ENCODE data around the gene TFAP2C. TPM values are rescaled to one million over a fixed set of nuclear protein-coding genes. Genes with fewer than 3 reads are reported as not detected.

Gene TFAP2C
- total and polyA plus RNA-seq, 9 of the 15 experiments (the other 6 are each of a cell fraction or from before 2014, with no cell fraction given), result 0.03 to 0.04 TPM; not detected in 7

DNA sequence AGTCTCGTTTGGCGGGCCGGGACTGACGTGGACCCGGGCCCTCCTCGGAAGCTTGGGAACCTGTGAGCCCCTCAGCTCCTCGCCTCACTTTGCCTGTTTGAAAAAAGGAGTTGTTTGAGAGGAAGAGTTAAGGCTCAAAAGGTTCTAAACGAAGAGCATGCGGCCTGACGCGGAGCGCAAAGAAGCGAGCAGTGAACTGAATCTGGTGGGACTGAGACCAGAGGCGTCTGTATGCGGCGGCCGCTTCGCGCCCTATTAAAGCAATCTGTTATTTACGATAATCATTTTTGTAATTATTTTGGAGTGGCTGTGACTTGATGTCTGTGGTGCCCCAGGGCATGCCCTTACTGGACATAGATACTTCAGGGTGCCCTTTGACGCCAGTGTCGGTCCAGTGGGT lies 3.3 kb upstream of the TFAP2C start:
- TF ChIP-seq HMG20A (CRISPR knock-in tag; conservative IDR thresholded peaks at IDR 0.05) (no peak), ZNF717 (CRISPR knock-in tag; IDR thresholded peaks at IDR 0.05) (no peak), MCM5 (IDR thresholded peaks at IDR 0.05; ENCODE audit: low read depth) (no peak), TCFL5 (CRISPR knock-in tag; conservative IDR thresholded peaks at IDR 0.05) (no peak), ELF2 (CRISPR knock-in tag; IDR thresholded peaks at IDR 0.05) (no peak), FOXK2 (conservative IDR thresholded peaks at IDR 0.05 in 1 of 2, IDR thresholded peaks at IDR 0.05 in 1 of 2; ENCODE audit: low read depth in 2 of 2) (no peak), BRD4 (IDR thresholded peaks at IDR 0.05) (no peak), ZBED1 (IDR thresholded peaks at IDR 0.05) (no peak), GTF2E2 (tag; IDR thresholded peaks at IDR 0.05) (no peak), CHD1 (IDR thresholded peaks at IDR 0.05; ENCODE audit: low read length) (no peak), SP2 (IDR thresholded peaks at IDR 0.05; ENCODE audit: extremely low read depth, low read depth, low read length, poor library complexity, severe bottlenecking) (no peak), CBX5 (IDR thresholded peaks at IDR 0.05; ENCODE audit: borderline replicate concordance, low read depth) (no peak), ZNF408 (CRISPR knock-in tag; IDR thresholded peaks at IDR 0.05; ENCODE audit: low read depth) (no peak), KHSRP (IDR thresholded peaks at IDR 0.05) (no peak), HDAC8 (tag; IDR thresholded peaks at IDR 0.05) (no peak)
- TF ChIP-seq, protein P1, sequence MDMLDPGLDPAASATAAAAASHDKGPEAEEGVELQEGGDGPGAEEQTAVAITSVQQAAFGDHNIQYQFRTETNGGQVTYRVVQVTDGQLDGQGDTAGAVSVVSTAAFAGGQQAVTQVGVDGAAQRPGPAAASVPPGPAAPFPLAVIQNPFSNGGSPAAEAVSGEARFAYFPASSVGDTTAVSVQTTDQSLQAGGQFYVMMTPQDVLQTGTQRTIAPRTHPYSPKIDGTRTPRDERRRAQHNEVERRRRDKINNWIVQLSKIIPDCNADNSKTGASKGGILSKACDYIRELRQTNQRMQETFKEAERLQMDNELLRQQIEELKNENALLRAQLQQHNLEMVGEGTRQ (CRISPR knock-in tag; IDR thresholded peaks at IDR 0.05), result no peak
- TF ChIP-seq, protein P2, sequence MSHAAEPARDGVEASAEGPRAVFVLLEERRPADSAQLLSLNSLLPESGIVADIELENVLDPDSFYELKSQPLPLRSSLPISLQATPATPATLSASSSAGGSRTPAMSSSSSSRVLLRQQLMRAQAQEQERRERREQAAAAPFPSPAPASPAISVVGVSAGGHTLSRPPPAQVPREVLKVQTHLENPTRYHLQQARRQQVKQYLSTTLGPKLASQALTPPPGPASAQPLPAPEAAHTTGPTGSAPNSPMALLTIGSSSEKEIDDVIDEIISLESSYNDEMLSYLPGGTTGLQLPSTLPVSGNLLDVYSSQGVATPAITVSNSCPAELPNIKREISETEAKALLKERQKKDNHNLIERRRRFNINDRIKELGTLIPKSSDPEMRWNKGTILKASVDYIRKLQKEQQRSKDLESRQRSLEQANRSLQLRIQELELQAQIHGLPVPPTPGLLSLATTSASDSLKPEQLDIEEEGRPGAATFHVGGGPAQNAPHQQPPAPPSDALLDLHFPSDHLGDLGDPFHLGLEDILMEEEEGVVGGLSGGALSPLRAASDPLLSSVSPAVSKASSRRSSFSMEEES (CRISPR knock-in tag; IDR thresholded peaks at IDR 0.05), result no peak
- no peak for ATAC-seq
- Histone ChIP-seq H3K36me3 (ENCODE audit: control insufficient read depth, insufficient read depth, low read length) (no peaks in the 10 kb centered on the region), H3K4me1 (replicated peaks in 1 of 2; ENCODE audit: control insufficient read depth in 2 of 2, insufficient read depth in 2 of 2, low read length in 2 of 2) (peaks cover 0 to 46% of the 10 kb centered on the region in 2 experiments; a peak in 2 of 5 replicates), H3K9me1 (ENCODE audit: control insufficient read depth, insufficient read depth, low read length) (no peaks in the 10 kb centered on the region), H3K9me3 (replicated peaks; ENCODE audit: control insufficient read depth, insufficient read depth, low read depth, low read length) (no peaks in the 10 kb centered on the region), H3K79me2 (ENCODE audit: control insufficient read depth, insufficient read depth, low read length) (no peaks in the 10 kb centered on the region), H3K27me3 (ENCODE audit: control insufficient read depth in 2 of 2, insufficient read depth in 2 of 2, low read length in 2 of 2) (peaks cover 21 to 62% of the 10 kb centered on the region in 2 experiments), H3K4me3 (no peak overlapping the region), H3K9ac (ENCODE audit: insufficient read depth in 1 of 2, low read depth in 2 of 2, low read length in 2 of 2) (no peak overlapping the region), H3K4me2 (ENCODE audit: insufficient read depth, low read length) (no peak overlapping the region), H2AFZ (ENCODE audit: low read depth, low read length) (no peak overlapping the region), H4K20me1 (replicated peaks; ENCODE audit: control insufficient read depth, insufficient read depth, low read length) (no peaks in the 10 kb centered on the region), H3K27ac (ENCODE audit: extremely low read depth, low read depth, low read length) (no peak overlapping the region)
- in situ Hi-C loops (cut with MboI) (no loop called here), intact Hi-C loops (cut with micrococcal nuclease) (no loop called here)
- ChIA-PET POLR2A (no interaction called here), CTCF (ENCODE audit: low intra/inter-chr PET ratio) (no interaction called here)
- BruUV-seq (replicated peaks), result no TSS peak
- no peak for FAIRE-seq
- 29% methylated on average over 21 of the region's 22 CpGs for WGBS (ENCODE audit: insufficient coverage, low coverage, missing lambda C conversion rate)
- no peak for DNase-seq (ENCODE audit: extremely low read depth in 1 of 4, low spot score in 3 of 4)

Data from K562 (cell line).